Neural crest cell (in vitro differentiated cells): ENCODE measurements around the gene EPPIN. TPM values are rescaled to one million over a fixed set of nuclear protein-coding genes. Genes with fewer than 3 reads are reported as not detected.

ENCODE experiments used
- DNase-seq: peaks from one replicate; pipeline ENCODE4 v3.0.0; 2021; ENCODE audit warnings: low read depth, mixed read lengths, low spot score
- H3K27ac Mint-ChIP-seq: one replicate; pipeline ENCODE4 v1.8.0; 2021; ENCODE audit warnings: mild to moderate bottlenecking, mixed read lengths; ENCODE audit not compliant: unreplicated experiment
- H3K27me3 Mint-ChIP-seq: 2 replicates; pipeline ENCODE4 v1.8.0; 2021; ENCODE audit warnings: low read depth, mild to moderate bottlenecking, mixed read lengths
- H3K36me3 Mint-ChIP-seq: 2 replicates; pipeline ENCODE4 v1.8.0; 2021; ENCODE audit warnings: low read depth, mild to moderate bottlenecking, mixed read lengths
- H3K4me1 Mint-ChIP-seq: 2 replicates; pipeline ENCODE4 v1.8.0; 2021; ENCODE audit warnings: mixed read lengths
- H3K4me3 Mint-ChIP-seq: one replicate; pipeline ENCODE4 v1.8.0; 2021; ENCODE audit warnings: mild to moderate bottlenecking, mixed read lengths
- H3K9me3 Mint-ChIP-seq: 2 replicates; pipeline ENCODE4 v1.8.0; 2021; ENCODE audit warnings: mixed read lengths
- total RNA-seq: library from RNA; stranded (reverse); gene quantifications from 2 replicates; pipeline ENCODE4 v1.2.1, GENCODE V29; 2021
- TF ChIP-seq, protein P1 (sequence below): fragments of 200-600 bp; sonication (generic); conservative IDR thresholded peaks from 2 replicates; pipeline ENCODE4 v1.5.0; 2021; ENCODE audit warnings: antibody characterized with exemption, mild to moderate bottlenecking

EPPIN gene
- total RNA-seq, 1 donor from 2014 or later = not detected

GRCh38 chr20:45550765-45551164, 3.6 kb upstream of the EPPIN start:
- TF ChIP-seq, protein P1, sequence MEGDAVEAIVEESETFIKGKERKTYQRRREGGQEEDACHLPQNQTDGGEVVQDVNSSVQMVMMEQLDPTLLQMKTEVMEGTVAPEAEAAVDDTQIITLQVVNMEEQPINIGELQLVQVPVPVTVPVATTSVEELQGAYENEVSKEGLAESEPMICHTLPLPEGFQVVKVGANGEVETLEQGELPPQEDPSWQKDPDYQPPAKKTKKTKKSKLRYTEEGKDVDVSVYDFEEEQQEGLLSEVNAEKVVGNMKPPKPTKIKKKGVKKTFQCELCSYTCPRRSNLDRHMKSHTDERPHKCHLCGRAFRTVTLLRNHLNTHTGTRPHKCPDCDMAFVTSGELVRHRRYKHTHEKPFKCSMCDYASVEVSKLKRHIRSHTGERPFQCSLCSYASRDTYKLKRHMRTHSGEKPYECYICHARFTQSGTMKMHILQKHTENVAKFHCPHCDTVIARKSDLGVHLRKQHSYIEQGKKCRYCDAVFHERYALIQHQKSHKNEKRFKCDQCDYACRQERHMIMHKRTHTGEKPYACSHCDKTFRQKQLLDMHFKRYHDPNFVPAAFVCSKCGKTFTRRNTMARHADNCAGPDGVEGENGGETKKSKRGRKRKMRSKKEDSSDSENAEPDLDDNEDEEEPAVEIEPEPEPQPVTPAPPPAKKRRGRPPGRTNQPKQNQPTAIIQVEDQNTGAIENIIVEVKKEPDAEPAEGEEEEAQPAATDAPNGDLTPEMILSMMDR = no peak
- Mint-ChIP-seq H3K4me3 (no peak overlapping the region), H3K9me3 (peaks cover 10% of the 10 kb centered on the region), H3K27me3 (peaks cover 32% of the 10 kb centered on the region), H3K27ac (no peak overlapping the region), H3K4me1 (no peaks in the 10 kb centered on the region), H3K36me3 (no peaks in the 10 kb centered on the region)
- no peak for DNase-seq

DNA sequence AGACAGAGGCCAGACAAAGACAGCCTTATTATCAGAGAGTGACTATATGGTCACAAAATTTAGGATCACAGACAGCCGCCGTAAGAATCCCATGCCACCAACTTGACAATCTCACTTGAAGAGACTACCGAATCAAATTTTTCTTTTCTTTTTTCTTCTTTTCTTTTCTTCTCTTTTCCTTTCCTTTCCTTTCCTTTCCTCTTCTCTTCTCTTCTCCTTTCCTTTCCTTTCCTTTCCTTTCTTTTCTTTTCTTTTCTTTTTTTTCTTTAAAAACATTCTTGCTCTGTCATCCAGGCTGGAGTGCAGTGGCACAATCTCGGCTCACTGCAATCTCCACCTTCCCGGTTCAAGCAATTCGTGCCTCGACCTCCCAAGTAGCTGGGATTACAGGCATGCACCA, 1.2 kb upstream of the EPPIN start:
- Mint-ChIP-seq H3K4me1 (no peaks in the 10 kb centered on the region), H3K9me3 (peaks cover 10% of the 10 kb centered on the region), H3K4me3 (no peak overlapping the region), H3K36me3 (no peaks in the 10 kb centered on the region), H3K27ac (no peak overlapping the region), H3K27me3 (peaks cover 44% of the 10 kb centered on the region)
- TF ChIP-seq, protein P1 = no peak
- DNase-seq = no peak

- Mint-ChIP-seq H3K4me1 (no peaks in the 10 kb centered on the region), H3K27ac (no peak overlapping the region), H3K4me3 (no peak overlapping the region), H3K27me3 (peaks cover 65% of the 10 kb centered on the region), H3K9me3 (peaks cover 7% of the 10 kb centered on the region), H3K36me3 (no peaks in the 10 kb centered on the region)
- DNase-seq = no peak
- TF ChIP-seq, protein P1 = peak; percentile 67
Measured at GRCh38 chr20:45545754-45546453, 1.3 kb downstream of the EPPIN start.

DNA sequence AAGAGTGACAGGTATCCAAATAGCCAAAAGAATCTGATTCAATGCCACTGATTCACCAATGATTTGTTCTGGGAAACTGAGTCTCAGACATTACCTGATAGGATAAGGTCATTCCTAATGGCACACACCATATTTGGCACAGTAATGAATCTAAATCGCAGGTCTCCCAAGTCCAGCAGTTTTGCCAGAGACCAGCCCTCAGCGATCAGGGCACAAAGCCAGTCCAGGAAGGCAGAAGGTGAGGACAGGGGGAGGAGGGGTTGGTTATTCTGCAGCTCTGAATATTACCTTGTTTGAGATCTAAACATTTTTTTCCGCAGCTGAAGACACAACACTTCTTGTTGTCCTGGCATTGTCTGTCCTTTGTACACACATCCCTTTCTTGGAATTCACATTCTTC, 1.9 kb downstream of the EPPIN start:
- H3K27ac Mint-ChIP-seq = no peak overlapping the region
- no peak for DNase-seq
- TF ChIP-seq, protein P1 = no peak
- no peak overlapping the region for H3K4me3 Mint-ChIP-seq
- no peaks in the 10 kb centered on the region for H3K36me3 Mint-ChIP-seq
- H3K9me3 Mint-ChIP-seq = peaks cover 6% of the 10 kb centered on the region
- no peaks in the 10 kb centered on the region for H3K4me1 Mint-ChIP-seq
- peaks cover 68% of the 10 kb centered on the region for H3K27me3 Mint-ChIP-seq

DNA sequence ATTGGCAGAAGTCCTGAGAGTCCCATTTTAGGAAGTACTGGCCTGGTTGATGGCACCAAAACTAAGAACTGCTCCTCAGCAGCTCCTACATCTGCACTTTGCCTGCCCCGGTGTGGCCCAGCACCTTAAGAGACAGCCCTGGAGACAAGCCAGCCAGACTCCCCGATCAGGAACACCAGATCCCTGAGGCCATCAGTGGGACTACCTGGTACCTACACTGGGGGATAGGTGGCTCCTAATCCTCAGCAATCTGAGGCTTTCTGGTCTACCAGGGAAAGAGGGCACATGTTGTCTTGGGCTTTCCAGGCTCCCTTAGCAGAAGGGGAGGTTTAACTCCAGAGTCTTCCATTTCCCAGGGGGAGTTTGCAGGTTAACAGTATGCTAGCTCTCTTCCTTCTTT, 7.8 kb downstream of the EPPIN start, which contains the start of gene WFDC6:
TSS of gene WFDC6 (minus strand) at position 101 of the 400 bp plus-strand sequence. CDS start at position 26, 75 bp downstream.
- no peaks in the 10 kb centered on the region for H3K36me3 Mint-ChIP-seq
- no peak within 1 kb of the TSS for H3K4me3 Mint-ChIP-seq

More for the DNA sequence above, 7.8 kb downstream of the EPPIN start, which contains the start of gene WFDC6:
- DNase-seq = no peak
- Mint-ChIP-seq H3K27ac (no peak within 1 kb of the TSS), H3K9me3 (no peaks in the 10 kb centered on the region), H3K27me3 (peaks cover 65% of the 10 kb centered on the region), H3K4me1 (no peaks in the 10 kb centered on the region)
- TF ChIP-seq, protein P1 = no peak
